ENCODE results near the gene PAIP1.
"Not testable (repeated sequence)": the region's sequence is repeated elsewhere in the genome, so short reads cannot be mapped to it uniquely, and the experiment has no call there.

Gene PAIP1

DNA sequence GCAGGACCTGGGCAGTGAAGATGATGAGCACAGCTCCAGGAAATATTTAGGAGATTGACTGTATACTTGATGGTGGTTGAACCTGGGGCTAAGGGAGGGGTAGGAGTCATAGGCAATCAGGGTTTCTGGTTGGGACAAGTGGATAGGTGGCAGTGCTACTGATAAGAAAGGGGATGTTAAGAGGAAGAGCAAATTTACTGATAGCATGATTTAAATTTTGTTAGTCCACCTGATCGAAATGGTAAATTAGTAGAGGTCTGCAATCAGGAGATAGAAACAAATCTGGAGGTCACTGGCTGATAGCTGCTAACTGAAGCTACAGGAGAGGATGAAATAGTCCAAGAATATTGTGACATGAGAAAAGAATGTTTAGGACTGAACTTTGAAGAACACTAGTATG is 36.3 kb downstream of the PAIP1 start:
- DNase-seq (ENCODE audit: low spot score): no peak

DNA sequence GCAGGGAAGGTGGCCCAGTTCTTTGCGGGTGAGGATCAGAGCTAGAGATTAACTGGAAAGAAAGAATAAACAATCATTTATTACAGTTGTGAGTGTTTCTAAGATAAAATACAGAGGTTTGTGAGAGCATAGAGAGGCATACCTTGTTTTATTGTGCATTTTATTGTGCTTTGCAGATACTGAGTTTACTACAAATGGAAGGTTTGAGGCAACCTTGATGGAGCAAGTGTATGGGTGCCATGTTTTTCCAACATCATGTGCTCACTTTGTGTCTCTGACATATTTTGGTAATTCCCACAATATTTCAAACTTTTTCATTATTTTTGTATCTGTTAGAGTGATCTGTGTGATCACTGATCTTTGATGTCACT is 41.2 kb downstream of the PAIP1 start:
- DNase-seq (ENCODE audit: low spot score): no peak

DNA sequence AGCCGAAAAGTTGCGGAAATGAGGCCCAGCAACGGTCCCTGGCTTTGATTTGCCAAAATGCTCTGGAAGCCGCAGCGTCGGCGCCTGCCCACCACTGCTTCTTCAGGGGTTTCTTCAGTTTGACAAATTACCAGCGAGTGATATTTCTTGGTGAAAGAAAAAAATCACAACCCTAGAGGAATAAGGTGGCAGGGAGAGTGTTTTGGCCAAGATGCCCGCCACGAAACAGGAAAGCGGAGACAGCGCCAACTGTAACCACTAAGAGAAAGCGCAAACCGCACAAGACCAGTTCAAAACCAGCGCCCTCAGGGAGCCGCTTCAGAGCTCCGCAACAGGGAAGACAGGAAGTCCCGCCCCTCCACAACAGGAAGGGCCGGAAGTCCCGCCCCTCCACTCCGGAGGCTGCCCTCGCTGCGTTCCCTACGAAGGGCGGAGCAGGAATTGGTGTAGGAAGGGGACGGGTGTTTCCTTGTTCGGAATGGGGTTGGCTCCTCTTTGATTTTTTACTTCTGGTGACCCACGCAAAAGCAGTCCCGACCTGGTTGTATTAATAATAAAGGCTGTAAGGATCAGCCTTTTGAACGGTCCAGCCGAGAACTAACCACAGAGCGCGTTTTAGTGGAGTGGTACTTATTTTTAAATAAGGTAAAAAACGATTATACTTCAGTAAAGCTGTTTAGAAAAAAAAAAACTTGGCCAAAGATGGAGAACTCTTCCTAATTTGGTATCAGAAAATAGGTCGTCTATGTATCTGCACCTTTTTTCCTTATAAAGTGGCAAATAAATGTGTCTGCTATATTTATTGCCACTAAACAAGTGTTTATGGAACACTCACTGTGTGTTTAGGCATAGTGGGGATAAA is 41.8 kb downstream of the PAIP1 start, which contains the start of gene C5orf34:
Gene C5orf34 (minus strand): TSS at position 333 of the 862 bp plus-strand sequence. CDS start 5,809 bp downstream, outside the sequence.
- DNase-seq (ENCODE audit: low spot score): peak; percentile 99

DNA sequence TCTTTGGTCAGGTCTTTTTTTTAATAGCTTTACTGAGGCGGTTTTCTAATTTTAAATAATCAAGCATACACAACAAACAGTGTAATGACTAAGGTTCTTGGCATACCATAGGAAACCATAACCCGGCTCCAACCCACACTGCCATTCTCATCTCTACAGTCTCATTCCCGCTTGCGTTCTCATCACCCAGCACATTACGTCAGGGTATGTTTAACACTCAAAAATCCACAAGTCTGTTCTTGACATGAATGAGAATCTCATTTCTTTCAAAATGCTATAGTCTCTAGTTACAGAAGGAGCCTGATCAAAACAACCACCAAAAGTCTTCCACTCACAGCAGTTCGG is 42.4 kb downstream of the PAIP1 start:
- DNase-seq (ENCODE audit: low spot score): peak; percentile 73

DNA sequence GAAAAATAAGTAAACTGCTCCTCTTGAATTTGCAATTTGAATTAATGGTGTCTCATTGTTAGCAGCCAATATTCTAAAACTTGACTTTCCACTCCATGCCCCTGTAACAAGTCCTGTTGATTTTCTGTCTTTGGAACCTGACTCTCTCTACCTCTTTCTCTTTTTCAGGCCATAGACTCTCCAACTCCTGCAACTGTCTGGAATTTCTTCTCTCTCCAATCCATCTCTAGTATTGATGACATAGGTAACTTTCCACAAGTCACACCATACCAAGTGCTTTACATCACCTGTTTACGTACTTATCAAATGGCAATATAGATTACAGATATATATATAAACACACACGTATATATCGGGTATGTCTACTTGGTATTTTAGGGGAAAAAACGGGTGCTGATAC is 42.9 kb downstream of the PAIP1 start:
- no peak for DNase-seq (ENCODE audit: low spot score)

DNA sequence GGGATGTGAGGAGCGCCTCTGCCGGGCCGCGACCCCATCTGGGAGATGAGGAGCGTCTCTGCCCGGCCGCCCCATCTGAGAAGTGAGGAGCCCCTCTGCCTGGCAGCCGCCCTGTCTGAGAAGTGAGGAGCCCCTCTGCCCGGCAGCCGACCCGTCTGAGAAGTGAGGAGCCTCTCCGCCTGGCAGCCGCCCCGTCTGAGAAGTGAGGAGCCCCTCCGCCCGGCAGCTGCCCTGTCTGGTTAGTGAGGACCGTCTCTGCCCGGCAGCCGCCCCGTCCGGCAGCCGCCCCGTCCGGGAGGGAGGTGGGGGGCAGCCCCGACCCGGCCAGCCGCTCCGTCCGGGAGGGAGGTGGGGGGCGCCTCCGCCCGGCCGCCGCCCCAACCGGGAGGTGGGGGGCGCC is 45.8 kb downstream of the PAIP1 start:
- DNase-seq (ENCODE audit: low spot score): not testable (repeated sequence)

DNA sequence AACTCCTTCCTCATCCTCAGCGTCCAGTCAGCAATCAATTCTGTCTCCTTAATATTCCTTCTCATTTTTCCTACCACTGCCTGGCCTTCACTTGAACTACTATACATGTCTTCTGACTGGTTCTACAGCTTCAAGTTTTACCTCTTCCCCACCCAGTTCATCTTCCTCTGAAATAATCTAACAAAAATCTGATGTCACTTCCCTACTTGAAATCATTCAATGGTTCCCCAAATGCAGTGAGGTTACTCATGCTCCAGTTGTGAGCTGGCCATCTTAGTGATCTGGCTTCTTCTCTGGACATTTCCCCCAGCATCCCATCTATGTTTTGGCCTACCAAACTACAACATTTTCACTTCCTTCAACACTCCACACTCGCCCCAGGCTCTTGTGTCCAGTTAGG is 58.3 kb downstream of the PAIP1 start:
- no peak for DNase-seq (ENCODE audit: low spot score)

DNA sequence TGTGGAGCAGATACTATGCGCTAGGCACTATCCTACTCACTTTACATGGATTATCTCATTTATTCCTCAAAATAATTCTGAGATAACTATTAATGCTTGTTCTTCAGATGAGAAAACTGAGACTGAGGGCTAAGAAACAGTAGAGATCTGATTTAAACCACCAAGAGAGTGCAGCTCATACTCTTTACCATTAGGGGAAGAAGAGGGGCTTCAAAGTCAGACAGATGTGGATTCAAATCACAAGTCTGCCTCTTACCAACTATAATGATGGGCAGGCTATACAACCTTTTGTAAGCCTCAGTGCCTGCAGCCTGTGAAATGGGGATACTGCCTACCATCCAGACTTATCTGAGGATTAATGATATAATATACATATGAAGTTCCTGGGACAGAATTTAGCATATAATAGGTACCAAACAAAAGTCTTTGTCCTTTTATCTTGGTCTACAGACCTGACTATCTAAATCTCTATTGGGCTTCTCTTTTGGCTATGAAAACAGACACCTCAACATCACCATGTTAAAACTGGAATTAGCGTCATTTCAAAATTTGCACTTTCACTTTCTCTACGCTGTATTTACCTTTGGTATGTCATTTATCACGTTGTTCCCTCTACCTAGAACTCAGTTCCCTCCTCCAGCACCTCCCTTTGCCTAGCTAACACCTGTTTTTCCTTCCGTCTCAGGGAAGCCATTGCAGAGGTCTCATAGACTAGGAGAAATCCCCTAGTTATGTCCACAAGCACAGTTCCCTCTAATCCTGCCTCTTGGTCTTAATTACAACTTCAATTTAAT is 59.4 kb downstream of the PAIP1 start:
- DNase-seq (ENCODE audit: low spot score): no peak

DNA sequence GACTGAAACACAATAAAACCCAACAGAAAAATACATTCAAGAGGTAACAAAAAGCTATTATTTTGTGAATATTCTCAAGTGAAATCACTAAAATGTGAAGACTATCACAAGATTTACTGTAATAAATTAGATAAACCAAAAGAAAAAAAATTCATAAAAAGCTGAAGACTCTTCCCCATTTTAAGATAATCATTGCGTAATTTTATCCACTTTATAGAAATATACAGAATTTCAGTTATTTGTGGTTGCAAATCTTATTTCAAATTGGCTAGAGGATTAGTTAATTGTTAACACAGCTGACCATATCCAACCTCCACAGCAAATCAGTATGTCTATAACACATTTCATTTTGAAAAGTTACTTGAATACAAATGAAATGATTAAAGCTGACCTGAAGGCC is 65.6 kb downstream of the PAIP1 start:
- no peak for DNase-seq (ENCODE audit: low spot score)

DNA sequence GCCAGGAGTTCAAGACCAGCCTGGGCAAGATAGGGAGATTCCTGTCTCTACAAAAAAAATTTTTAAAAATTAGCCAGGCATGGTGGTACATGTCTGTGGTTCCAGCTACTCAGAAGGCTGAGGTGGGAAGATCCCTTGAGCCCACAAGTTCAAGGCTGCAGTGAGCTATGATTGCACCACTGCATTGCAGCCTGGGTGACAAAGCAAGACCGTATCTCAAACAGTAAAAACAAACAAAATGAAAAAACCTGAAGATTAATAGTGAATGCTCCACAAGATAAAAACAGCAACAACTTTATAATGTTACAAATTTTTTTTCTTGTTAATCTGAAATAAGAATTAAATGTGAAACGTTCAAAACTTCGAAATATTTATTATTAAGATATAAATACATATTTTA is 70.5 kb downstream of the PAIP1 start:
- no peak for DNase-seq (ENCODE audit: low spot score)

DNA sequence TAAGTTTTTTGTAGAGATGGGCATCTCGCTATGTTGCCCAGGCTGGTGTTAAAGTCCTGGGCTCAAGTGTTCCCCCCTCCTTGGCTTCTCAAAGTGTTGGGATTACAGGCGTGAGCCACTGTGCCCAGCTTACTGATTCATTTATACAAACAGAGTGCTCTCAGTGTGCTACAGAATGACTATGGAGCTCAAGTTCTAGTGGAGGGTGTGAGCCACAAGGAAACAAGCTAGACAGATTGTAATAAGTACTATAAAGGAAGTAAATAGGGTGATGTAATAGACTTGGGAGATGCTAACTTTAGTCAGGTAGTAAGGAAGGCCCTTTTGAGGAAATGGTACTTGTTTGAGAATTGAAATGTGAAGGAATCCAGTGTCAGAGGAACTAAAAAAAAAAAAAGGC is 71.5 kb downstream of the PAIP1 start:
- no peak for DNase-seq (ENCODE audit: low spot score)

DNA sequence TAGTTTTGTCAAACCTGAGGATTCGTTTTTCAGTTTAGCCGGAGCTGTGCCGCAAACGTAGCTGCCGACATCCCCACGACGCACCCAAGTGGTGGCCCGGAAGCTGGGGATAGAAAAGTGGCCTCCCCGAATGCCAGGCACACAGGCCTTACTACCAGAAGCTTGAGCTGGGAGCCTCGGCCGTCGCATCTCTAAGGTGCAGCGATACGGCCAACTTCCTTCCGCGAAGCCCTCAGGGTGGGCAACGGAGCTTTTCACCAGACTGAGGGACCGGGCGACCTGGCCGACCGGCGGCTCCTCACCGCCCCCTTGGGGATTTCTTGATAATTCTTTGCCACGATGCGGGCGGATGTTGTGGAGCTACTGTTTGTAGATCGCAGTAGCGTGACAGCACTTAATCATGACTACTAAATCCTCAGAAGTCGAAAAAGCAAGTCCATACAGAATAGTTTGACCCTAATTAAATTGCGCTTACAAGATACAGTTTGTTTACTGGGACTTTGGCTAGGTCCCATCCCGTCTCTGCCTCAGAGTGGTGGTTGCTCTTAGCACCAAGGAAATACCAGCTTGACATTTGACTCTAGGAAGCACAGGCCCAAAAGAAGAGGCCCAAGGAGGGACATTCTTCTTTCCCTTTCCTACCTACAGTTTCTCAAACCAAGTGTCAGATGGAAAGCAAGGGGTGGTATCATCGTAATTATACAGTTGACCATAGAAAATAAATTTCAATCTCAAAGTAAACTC is 72.6 kb downstream of the PAIP1 start:
- DNase-seq (ENCODE audit: low spot score): peak; percentile 91

DNA sequence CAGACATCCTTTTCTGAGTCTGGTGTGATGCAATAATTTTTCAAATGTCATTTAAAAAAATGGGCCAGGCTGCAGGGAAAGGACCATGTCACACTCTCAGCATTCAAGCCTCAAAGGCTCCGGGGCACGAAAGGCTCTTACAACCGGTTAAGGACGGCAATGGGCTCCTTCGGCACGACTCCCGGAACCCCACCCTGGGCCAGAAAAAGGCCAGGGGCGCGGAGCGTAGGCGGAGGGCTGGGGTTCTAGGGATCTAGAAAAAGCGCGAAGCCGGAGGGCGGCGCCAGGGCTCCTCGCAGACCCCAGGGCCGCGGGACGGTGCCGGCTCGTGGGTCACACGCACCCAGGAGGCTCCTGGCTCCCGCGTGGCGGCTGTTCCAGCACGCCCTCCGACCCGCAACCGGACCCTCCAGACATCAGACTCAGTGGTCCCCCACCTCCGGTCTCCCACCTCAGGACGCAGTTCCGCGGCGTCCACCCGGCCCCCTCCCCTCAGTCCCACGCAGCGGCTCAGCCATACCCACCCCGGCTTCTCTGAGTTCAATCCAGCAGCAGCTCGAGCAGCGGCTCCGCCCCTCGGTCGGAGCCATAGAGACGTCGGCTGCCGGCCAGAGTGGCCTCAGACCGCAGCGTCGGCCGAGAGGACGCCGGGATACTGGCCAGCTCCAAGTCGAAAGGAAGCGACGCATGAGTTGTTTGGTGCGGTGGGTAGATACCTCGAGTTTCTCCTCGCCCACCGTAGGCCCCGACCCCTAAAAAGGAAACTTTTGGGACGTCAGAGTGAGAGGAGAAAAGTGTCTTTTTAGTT is 73.4 kb downstream of the PAIP1 start, which contains the start of gene TMEM267:
Gene TMEM267 (minus strand): TSS at position 568 of the 808 bp plus-strand sequence. CDS start 29,896 bp downstream, outside the sequence.
- DNase-seq (ENCODE audit: low spot score): peak; percentile 94

DNA sequence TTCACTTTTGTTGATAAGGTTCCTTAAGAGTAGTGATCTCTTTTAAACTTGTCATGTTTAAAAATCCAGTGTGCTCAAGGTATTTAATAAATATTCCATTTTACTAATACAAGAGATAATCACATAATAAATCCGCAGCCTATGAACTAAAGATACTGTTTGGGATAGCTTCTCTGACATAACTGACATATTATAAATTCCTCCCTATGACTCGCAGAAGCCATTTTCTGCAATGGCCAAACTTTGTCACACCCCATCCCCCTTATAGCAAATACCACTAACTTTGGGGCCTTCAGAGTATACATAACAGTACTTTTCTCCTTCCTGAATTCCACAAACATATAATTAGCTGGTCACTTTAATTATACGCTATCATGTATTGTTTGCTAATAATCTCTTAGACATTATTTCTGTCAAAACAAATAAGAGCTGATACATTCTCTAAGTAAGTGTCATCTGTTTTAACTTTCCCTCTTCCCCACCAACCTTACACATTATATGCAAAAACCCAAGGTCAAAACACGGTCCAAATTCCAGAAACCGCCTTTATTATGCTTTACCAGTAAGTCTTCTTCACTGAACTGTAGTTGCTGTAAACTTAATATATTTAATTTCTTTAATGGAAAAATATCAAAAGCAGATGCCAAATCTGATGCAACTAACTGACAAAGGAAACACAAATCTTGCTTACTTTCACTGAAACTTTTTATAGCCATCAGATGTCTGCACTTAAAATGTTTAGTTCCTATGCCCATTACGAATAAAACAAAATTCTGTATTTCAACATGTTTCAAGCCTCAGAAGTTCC is 74.2 kb downstream of the PAIP1 start:
- DNase-seq (ENCODE audit: low spot score): peak; percentile 36
